Central memory CD4-positive, alpha-beta T cell (primary cell): ENCODE data around the gene MAP3K7.
A peak's percentile ranks its signal among the peaks of the same experiment; 100 is the strongest.
"Not testable (repeated sequence)": the region's sequence is repeated elsewhere in the genome, so short reads cannot be mapped to it uniquely, and the experiment has no call there.

Experiments
- DNase-seq: peaks from one replicate; pipeline ENCODE4 v3.0.0; 2022

Gene MAP3K7

GRCh38 chr6:90575267-90575666, 11.6 kb downstream of the MAP3K7 start:
- no peak for DNase-seq

GRCh38 chr6:90574610-90575009, 12.3 kb downstream of the MAP3K7 start:
- no peak for DNase-seq

DNA sequence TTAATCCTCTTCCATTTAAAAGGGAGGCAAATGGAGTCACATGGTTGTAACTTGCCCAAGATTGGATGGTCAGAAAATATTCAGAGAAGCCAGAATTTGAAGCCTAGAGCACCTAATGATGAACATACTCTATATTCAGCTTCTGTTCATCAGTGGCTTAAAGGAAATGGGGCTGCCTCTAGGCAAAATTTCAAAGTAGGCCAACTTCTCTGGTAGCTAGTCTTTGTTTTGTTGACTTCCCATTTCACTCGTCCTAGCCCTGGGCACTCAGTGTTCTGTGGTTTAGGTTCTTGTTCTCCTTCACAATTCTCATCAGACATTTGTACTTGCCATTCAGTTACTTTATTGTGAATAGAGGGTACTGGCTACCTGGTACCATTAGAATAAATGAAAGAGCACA, 13.2 kb downstream of the MAP3K7 start:
- no peak for DNase-seq

- no peak for DNase-seq
Measured at GRCh38 chr6:90572856-90573255, 14.0 kb downstream of the MAP3K7 start.

GRCh38 chr6:90569223-90569622, 17.6 kb downstream of the MAP3K7 start:
- DNase-seq: no peak

DNA sequence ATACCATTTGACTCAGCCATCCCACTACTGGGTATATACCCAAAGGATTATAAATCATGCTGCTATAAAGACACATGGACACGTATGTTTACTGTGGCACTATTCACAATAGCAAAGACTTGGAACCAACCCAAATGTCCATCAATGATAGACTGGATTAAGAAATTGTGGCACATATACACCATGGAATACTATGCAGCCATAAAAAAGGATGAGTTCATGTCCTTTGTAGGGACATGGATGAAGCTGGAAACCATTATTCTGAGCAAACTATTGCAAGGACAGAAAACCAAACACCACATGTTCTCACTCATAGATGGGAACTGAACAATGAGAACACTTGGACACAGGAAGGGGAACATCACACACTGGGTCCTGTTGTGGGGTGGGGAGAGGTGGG, 19.2 kb downstream of the MAP3K7 start:
- DNase-seq: not testable (repeated sequence)

DNA sequence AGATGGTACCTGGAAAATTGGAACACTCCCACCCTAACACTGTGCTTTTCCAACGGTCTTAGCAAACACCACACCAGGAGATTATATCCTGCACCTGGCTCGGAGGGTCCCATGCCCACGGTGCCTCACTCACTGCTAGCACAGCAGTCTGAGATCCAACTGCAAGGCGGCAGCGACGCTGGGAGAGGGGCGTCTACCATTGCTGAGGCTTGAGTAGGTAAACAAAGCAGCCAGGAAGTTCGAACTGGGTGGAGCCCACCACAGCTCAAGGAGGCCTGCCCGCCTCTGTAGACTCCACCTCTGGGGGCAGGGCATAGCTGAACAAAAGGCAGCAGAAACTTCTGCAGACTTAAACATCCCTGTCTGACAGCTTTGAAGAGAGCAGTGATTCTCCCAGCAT, 24.5 kb downstream of the MAP3K7 start:
- peak; percentile 27 for DNase-seq

- DNase-seq: no peak
Measured at GRCh38 chr6:90559931-90560330, 26.9 kb downstream of the MAP3K7 start.

DNA sequence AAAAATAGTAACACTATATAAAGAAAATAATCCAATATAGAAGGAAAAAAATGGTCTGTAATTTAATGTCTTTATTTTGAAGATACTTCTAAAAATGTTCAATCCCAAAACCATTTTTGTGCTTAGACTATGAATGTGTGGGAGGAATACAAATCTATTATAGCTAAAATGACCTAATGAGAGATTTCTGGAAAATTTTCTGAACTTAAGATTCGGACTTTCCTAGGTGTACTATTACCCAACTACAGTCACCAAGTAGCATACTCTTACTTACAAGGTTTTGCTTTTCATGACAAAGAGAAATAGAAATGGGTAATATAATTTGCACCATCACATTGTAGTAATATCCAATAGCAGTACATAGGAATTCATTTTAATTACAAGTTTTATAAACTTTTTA, 29.9 kb downstream of the MAP3K7 start:
- DNase-seq: no peak

GRCh38 chr6:90547991-90548390, 38.9 kb downstream of the MAP3K7 start:
- no peak for DNase-seq

- no peak for DNase-seq
Measured at GRCh38 chr6:90547079-90547478, 39.8 kb downstream of the MAP3K7 start.

DNA sequence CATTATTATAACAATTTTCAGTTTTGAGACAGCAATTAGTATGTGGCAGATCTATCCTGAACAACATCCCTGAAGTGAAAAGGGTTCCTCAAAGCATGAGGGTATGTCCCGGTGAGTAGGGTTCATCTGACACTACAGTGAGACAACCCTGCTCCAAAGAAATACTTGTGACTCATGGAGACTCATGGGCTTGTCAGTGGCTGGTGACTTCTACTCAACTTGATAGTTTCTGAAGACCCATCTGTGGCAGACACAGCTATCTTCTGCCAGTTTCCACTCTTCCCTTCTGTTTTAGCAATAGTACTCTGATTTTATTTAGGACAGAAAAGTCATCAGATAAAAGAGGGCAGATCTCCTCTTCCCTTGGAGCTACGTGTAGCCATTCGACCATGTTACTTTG, 41.4 kb downstream of the MAP3K7 start:
- DNase-seq: no peak

DNA sequence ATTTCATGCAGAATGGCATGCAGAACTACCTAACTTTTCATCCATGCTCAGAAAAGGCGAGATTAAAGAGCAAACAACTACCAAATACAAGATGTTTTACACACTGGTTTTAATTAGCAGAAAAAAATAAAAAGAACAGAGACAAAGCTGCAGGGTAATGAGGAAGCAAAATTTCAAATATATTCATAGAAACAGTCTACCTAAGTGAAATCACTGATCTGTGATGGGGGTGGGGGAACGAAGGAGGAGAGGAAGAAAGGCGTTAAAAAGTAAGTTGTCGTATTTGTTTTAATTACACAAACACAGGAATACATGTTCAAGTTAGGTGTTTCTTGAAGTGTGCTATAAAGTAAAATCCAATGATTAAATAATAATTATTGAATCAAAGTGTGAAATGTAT, 42.1 kb downstream of the MAP3K7 start:
- no peak for DNase-seq

DNA sequence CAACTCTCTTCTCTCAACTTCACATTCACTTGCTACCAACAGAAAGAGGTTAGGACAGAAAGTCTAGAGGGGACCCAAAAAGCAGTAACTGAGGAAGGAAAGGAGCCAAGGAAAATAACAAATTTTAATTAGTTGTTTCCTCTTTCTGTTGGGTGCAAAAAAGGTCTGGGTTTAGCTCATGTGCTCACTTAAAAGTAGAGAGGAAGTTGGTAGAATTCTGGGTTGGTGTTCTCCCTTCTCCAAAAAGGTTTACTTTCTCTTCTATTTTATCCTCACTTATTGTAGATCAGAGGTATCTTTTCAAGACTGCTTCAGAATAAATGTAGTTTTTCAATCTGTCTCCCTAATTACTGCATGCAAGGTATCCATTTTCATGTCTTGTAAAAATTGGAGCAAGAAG, 42.8 kb downstream of the MAP3K7 start:
- no peak for DNase-seq

- no peak for DNase-seq
Measured at GRCh38 chr6:90541221-90541620, 45.7 kb downstream of the MAP3K7 start.

- DNase-seq: no peak
Measured at GRCh38 chr6:90538278-90539046, 48.4 kb downstream of the MAP3K7 start.

DNA sequence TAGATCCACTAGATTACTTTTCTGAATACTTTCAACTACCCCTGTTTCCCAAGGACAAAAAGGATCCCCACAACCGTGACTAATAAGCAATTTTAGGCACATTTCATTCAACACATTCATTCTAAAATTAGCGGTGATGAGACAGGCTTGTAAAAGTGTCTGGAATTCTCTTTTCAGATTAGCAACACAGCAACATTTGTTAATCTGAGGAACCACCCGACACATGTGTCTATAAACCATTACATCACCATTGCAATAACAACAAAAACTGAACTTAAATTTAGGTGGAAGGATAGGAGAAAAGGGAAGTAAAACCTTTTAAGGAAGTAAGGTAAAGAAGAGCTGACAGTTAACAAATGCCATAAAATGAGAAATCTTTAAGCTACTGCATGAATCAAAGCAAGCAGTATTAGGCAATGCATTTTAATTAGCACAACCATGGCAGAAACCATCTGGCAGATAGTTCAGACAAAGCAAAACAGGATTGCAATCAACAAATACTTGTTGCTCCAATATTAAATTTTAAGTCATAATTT, 49.1 kb downstream of the MAP3K7 start:
- no peak for DNase-seq

- no peak for DNase-seq
Measured at GRCh38 chr6:90537027-90537426, 49.8 kb downstream of the MAP3K7 start.

GRCh38 chr6:90536520-90536919, 50.4 kb downstream of the MAP3K7 start:
- no peak for DNase-seq

DNA sequence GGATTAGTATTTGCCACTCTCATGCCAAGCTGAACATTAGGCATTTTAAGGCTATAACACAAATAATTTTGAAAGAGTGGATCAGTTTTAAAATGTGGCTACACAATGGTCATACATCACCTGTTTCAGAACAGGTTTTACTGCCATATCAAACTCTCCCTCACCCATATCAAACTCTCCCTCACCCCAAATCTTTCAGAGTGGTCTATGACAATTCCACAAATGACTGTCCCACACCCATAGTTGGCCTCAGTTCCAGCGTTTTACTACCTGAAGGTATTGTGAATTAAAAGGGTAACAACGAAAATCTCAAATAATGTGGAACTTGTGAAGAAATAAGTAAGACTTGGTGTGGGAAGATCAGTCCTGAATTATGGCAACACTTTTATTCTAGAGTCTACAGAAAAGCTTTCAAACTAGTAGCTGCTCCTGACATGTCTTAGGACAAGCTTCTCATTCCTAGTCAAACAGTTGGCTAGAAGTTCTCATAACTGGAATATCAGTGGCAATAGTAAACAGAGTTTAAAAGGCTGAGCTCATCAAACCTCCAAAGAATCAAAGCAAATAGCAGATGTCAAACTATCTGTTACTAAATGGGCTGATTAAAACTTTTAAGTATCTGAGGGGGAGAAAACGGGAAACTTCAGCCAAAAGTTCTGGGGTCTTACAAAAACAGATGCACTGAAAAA, 52.4 kb downstream of the MAP3K7 start:
- DNase-seq: no peak

DNA sequence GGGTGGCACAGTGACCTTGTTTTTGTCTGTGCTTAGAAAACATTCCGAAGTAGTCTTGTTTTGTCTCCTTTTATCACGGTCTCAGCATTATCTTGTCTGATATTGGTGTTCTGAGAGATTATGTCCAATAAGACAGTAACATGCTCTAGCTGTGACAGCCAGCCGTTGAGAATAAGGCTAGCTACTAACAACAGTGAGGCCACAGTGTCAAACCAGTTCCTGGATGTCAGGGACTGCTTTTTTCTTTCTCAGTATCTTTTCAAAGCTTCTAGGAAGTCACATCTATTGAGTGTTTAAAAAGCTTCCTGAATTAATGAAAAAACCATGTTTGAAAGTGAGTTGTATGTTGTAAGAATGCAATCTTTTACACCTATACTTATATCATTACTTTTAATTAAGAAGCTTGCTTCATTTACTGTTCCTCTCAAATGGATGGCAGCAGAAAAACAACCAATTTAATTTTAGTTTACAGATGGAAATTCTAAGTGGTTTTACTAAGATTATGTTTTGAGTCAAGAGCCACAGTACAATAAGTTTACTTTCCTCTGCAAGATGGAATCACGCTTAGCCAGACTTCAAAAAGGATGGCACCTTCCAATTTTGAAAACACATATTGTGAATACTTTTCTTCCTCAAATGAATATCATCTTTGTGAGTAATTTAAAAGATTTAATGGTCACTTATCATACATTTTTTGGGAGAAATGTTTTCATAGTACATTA, 53.1 kb downstream of the MAP3K7 start:
- DNase-seq: no peak

DNA sequence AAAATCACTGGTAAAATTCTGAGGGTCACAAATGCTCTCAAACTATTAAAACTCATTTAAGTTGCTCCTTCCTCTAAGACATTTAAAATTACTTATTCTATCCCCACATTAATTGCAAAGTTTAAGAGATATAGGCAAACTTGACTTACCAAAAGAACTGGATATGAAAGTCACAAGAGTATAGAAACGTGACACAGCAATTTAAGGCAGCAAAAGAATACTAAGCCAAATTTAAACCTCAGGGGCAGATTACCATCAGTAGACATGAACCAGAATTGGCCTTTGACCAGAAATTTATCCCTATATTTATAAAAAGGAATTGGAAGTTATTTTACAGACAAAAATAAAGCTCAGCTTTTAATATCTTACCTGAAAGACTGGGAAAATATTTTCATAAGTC, 56.0 kb downstream of the MAP3K7 start:
- DNase-seq: no peak

GRCh38 chr6:90525421-90525820, 61.5 kb downstream of the MAP3K7 start:
- no peak for DNase-seq
